H1 (cell line): ENCODE data around the gene PDZD8. TPM values are rescaled to one million over a fixed set of nuclear protein-coding genes. Genes with fewer than 3 reads are reported as not detected.

Experiments
- CTCF ChIA-PET: fragments of 300-600 bp; sonication (Branson Sonifier 250); formaldehyde crosslinking; loops from one replicate; lab custom pipeline; 2021; ENCODE audit not compliant: partially characterized antibody; lab: Charles Lee
- POLR2A ChIA-PET: fragments of 300-600 bp; sonication (Branson Sonifier 250); formaldehyde crosslinking; loops from one replicate; lab custom pipeline; 2021; ENCODE audit warnings: inconsistent platforms; ENCODE audit not compliant: partially characterized antibody; lab: Charles Lee
- DNase-seq, 2 experiments: peaks; one replicate each; pipeline versions ENCODE4 v3.0.0 to v3.0.0-alpha.2; 2010 to 2022; ENCODE audit warnings: low spot score in 2 of 2, low read depth in 1 of 2, mixed read lengths in 1 of 2
- FAIRE-seq: peaks from 2 replicates; lab custom pipeline; 2011; peaks lifted over from hg19 to GRCh38; lab: Jason Lieb, UNC
- H2AFZ ChIP-seq: 2 replicates; pipeline ENCODE4 v1.8.1; 2012; ENCODE audit warnings: low read length, inconsistent platforms
- H2AK5ac ChIP-seq: 2 replicates; pipeline ENCODE4 v1.6.1; 2013; ENCODE audit warnings: low read depth, low read length
- H2BK120ac ChIP-seq: replicated peaks from 2 replicates; pipeline ENCODE3; 2013; ENCODE audit warnings: low read depth, low read length, inconsistent platforms
- H2BK12ac ChIP-seq: 2 replicates; pipeline ENCODE4 v1.6.1; 2013; ENCODE audit warnings: low read depth, low read length
- H2BK15ac ChIP-seq: 2 replicates; pipeline ENCODE4 v1.6.1; 2013; ENCODE audit warnings: low read length
- H2BK20ac ChIP-seq: 2 replicates; pipeline ENCODE4 v1.6.1; 2013; ENCODE audit warnings: low read length
- H2BK5ac ChIP-seq: 2 replicates; pipeline ENCODE4 v1.6.1; 2013; ENCODE audit warnings: low read depth, low read length
- H3K14ac ChIP-seq: 2 replicates; pipeline ENCODE4 v1.6.1; 2013; ENCODE audit warnings: inconsistent platforms; ENCODE audit not compliant: insufficient read length
- H3K18ac ChIP-seq: 2 replicates; pipeline ENCODE4 v1.6.1; 2013; ENCODE audit warnings: low read length; ENCODE audit errors: extremely low read depth
- H3K23ac ChIP-seq: 2 replicates; pipeline ENCODE4 v1.6.1; 2013; ENCODE audit warnings: inconsistent platforms; ENCODE audit not compliant: insufficient read length
- H3K23me2 ChIP-seq: 2 replicates; pipeline ENCODE4 v1.6.1; 2013; ENCODE audit warnings: low read depth, low read length
- H3K27ac ChIP-seq: 2 replicates; pipeline ENCODE4 v1.6.1; 2011; ENCODE audit warnings: low read depth, low read length, inconsistent platforms
- H3K27me3 ChIP-seq, 4 experiments: replicated peaks in 1 of 4; 1 replicate in 1 of 4; 2 replicates in 3 of 4; pipeline versions ENCODE4 v1.6.1 to v1.8.1; 2011 to 2013; ENCODE audit warnings: low read length in 3 of 4, mild to moderate bottlenecking in 3 of 4, inconsistent platforms in 2 of 4, mixed read lengths in 2 of 4, moderate library complexity in 1 of 4; ENCODE audit not compliant: control insufficient read depth in 3 of 4, insufficient read depth in 3 of 4; ENCODE audit errors: extremely low read depth in 1 of 4
- H3K36me3 ChIP-seq, 4 experiments: 2 replicates each; pipeline versions ENCODE4 v1.6.1 to v1.8.1; 2011 to 2013; ENCODE audit warnings: mild to moderate bottlenecking in 4 of 4, low read length in 3 of 4, moderate library complexity in 2 of 4, control low read depth in 1 of 4, inconsistent platforms in 1 of 4; ENCODE audit not compliant: insufficient read depth in 4 of 4, control insufficient read depth in 2 of 4
- H3K4ac ChIP-seq: replicated peaks from 2 replicates; pipeline ENCODE3; 2013; ENCODE audit warnings: low read length, low read depth, mixed read lengths, inconsistent platforms; ENCODE audit not compliant: insufficient read length
- H3K4me1 ChIP-seq, 4 experiments: replicated peaks in 1 of 4; 1 replicate in 1 of 4; 2 replicates in 3 of 4; pipeline versions ENCODE4 v1.6.1 to v1.8.1; 2011 to 2013; ENCODE audit warnings: low read length in 3 of 4, inconsistent platforms in 2 of 4, mixed read lengths in 1 of 4; ENCODE audit not compliant: insufficient read depth in 4 of 4, control insufficient read depth in 3 of 4
- H3K4me2 ChIP-seq, 2 experiments: 2 replicates each; pipeline versions ENCODE4 v1.6.1 to v1.8.1; 2011 to 2013; ENCODE audit warnings: low read depth in 2 of 2, low read length in 2 of 2, control low read depth in 1 of 2, inconsistent platforms in 1 of 2, mild to moderate bottlenecking in 1 of 2; ENCODE audit not compliant: insufficient read depth in 1 of 2
- H3K4me3 ChIP-seq, 4 experiments: fragments of 200-600, 300-600 bp in 1 of 4; sonication (generic), shearing (Covaris generic), sonication (Bioruptor Twin) in 1 of 4; 2 replicates each; pipeline versions ENCODE4 v1.5.1 to v1.8.1; 2011 to 2016; ENCODE audit warnings: low read length in 4 of 4, low read depth in 3 of 4, control low read depth in 2 of 4, inconsistent platforms in 2 of 4, mild to moderate bottlenecking in 2 of 4, mixed read lengths in 1 of 4, moderate library complexity in 1 of 4; ENCODE audit not compliant: insufficient read depth in 2 of 4; ENCODE audit errors: extremely low read depth in 1 of 4
- H3K56ac ChIP-seq: replicated peaks from 2 replicates; pipeline ENCODE3; 2013; ENCODE audit warnings: low read depth, mild to moderate bottlenecking, mixed read lengths, low read length, inconsistent platforms; ENCODE audit not compliant: insufficient read length
- H3K79me1 ChIP-seq: 2 replicates; pipeline ENCODE4 v1.6.1; 2013; ENCODE audit warnings: low read depth, low read length, control low read depth
- H3K79me2 ChIP-seq, 2 experiments: 2 replicates each; pipeline versions ENCODE4 v1.6.1 to v1.8.1; 2012 to 2013; ENCODE audit warnings: low read length in 2 of 2, mild to moderate bottlenecking in 2 of 2, inconsistent platforms in 1 of 2; ENCODE audit not compliant: insufficient read depth in 2 of 2, control insufficient read depth in 1 of 2
- H3K9ac ChIP-seq, 4 experiments: replicated peaks in 1 of 4; 1 replicate in 1 of 4; 2 replicates in 3 of 4; pipeline versions ENCODE4 v1.6.1 to v1.8.1; 2011 to 2013; ENCODE audit warnings: low read depth in 3 of 4, low read length in 3 of 4, control low read depth in 2 of 4, mild to moderate bottlenecking in 2 of 4, moderate library complexity in 2 of 4, inconsistent platforms in 1 of 4; ENCODE audit errors: extremely low read depth in 1 of 4
- H3K9me3 ChIP-seq, 2 experiments: 2 replicates each; pipeline versions ENCODE4 v1.6.1 to v1.8.1; 2012 to 2013; ENCODE audit warnings: mild to moderate bottlenecking in 2 of 2, moderate library complexity in 2 of 2, control low read depth in 1 of 2, inconsistent platforms in 1 of 2, low read depth in 1 of 2, low read length in 1 of 2, mixed read lengths in 1 of 2; ENCODE audit not compliant: insufficient read depth in 2 of 2
- H4K20me1 ChIP-seq, 2 experiments: replicated peaks in 1 of 2; 2 replicates each; pipeline versions ENCODE3 to v1.8.1; 2011 to 2013; ENCODE audit warnings: inconsistent platforms in 2 of 2, low read length in 2 of 2, mild to moderate bottlenecking in 1 of 2; ENCODE audit not compliant: insufficient read depth in 2 of 2, control insufficient read depth in 1 of 2
- H4K5ac ChIP-seq: 2 replicates; pipeline ENCODE4 v1.6.1; 2013; ENCODE audit warnings: low read length, low read depth, mixed read lengths, inconsistent platforms; ENCODE audit not compliant: insufficient read length
- H4K8ac ChIP-seq: 2 replicates; pipeline ENCODE4 v1.8.0; 2013; ENCODE audit warnings: mild to moderate bottlenecking, moderate library complexity, low read length, inconsistent platforms; ENCODE audit not compliant: insufficient read depth; ENCODE audit errors: extremely low read depth
- H4K91ac ChIP-seq: replicated peaks from 2 replicates; pipeline ENCODE3; 2013; ENCODE audit warnings: low read length, mixed read lengths, inconsistent platforms; ENCODE audit not compliant: insufficient read length
- EP300 ChIP-seq, 2 experiments: IDR thresholded peaks; 1 replicate in 1 of 2; 2 replicates in 1 of 2; pipeline ENCODE4 v1.6.1; 2011 to 2012; ENCODE audit warnings: low read depth in 2 of 2, low read length in 2 of 2, mild to moderate bottlenecking in 2 of 2, borderline replicate concordance in 1 of 2, inconsistent platforms in 1 of 2, moderate library complexity in 1 of 2
- GTF2F1 ChIP-seq: IDR thresholded peaks from 2 replicates; pipeline ENCODE4 v1.6.1; 2012; ENCODE audit warnings: low read depth, low read length, improper control_type of control experiment, borderline replicate concordance
- NRF1 ChIP-seq: IDR thresholded peaks from 2 replicates; pipeline ENCODE4 v1.6.1; 2011; ENCODE audit warnings: mild to moderate bottlenecking, low read depth, low read length, improper control_type of control experiment
- RBBP5 ChIP-seq: IDR thresholded peaks from 2 replicates; pipeline ENCODE4 v1.7.1; 2012; ENCODE audit warnings: low read depth, mild to moderate bottlenecking, inconsistent platforms, low read length, moderate library complexity, borderline replicate concordance
- RNF2 ChIP-seq: fragments of 200-900, 300-1000 bp; sonication (generic); IDR thresholded peaks from 2 replicates; pipeline ENCODE4 v1.7.1; 2016; ENCODE audit warnings: borderline replicate concordance, low read depth, mild to moderate bottlenecking, antibody characterized with exemption, low read length; ENCODE audit not compliant: poor library complexity, severe bottlenecking; ENCODE audit errors: missing control alignments
- RXRA ChIP-seq: IDR thresholded peaks from 2 replicates; pipeline ENCODE4 v1.6.1; 2011; ENCODE audit warnings: low read depth, mild to moderate bottlenecking, low read length, moderate library complexity; ENCODE audit not compliant: insufficient read depth
- WGBS, 2 experiments: shearing (Covaris generic) in 1 of 2; methylation state at CpG; one replicate each; pipeline versions ENCODE4 v1.1.6 to v1.1.7; 2013 to 2015; ENCODE audit warnings: low lambda C conversion rate in 2 of 2, mixed read lengths in 2 of 2, inconsistent platforms in 1 of 2, low coverage in 1 of 2, missing lambda C conversion rate in 1 of 2; ENCODE audit not compliant: insufficient replicate concordance in 2 of 2, insufficient coverage in 1 of 2, insufficient read length in 1 of 2; ENCODE audit errors: extremely low coverage in 1 of 2, missing lambda C conversion rate in 1 of 2; 5-methylcytosine and 5-hydroxymethylcytosine counted together
- polyA plus RNA-seq, 7 experiments: library from polyadenylated mRNA; depleted of rRNA in 3 of 7; stranded (reverse) in 5 of 7; unstranded in 2 of 7; fragments of >200 nt in 5 of 7; fragments of 200-250 nt in 2 of 7; gene quantifications; 1 replicate in 5 of 7; 2 replicates in 1 of 7; 4 replicates in 1 of 7; pipeline versions ENCODE4 v1.2.1 to v1.2.3, GENCODE V29; 2011 to 2013; ENCODE audit warnings: missing spikeins in 2 of 7, mixed read lengths in 2 of 7
- total RNA-seq: library from RNA; stranded (reverse); fragmentation: NEBNext Ultra II Directional; extraction: Animal tissue kit (Norgen Biotek cat#: 25700); gene quantifications from 2 replicates; pipeline ENCODE4 v1.2.1, GENCODE V29; 2021

Gene PDZD8
- total and polyA plus RNA-seq, 2 of the 8 experiments (the other 6 are each of a cell fraction or from before 2014, with no cell fraction given) = 10.9 to 50.1 TPM

DNA sequence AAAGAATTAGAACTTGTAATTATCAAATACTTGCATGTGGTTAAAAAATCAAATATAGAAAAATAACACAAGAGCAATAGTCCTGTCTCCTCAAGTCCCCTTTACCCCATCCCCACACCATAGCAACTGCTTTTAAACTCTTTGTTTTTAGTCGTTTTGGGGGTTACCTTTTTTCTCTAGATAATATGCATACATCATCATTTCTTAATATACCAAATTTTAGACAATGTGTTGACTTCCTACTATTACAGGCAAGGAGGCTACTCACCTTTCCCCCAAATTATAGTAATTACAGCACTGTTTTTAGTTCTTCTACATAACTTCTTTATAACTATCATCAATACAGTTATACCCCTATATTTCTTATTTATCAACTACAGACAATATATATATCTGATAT lies 77.0 kb downstream of the PDZD8 start:
- Histone ChIP-seq H3K23me2 (no peaks in the 10 kb centered on the region), H3K79me1 (no peaks in the 10 kb centered on the region), H3K36me3 (no peaks in the 10 kb centered on the region), H4K5ac (no peak overlapping the region), H4K8ac (no peak overlapping the region), H3K4me1 (no peaks in the 10 kb centered on the region), H3K27me3 (no peaks in the 10 kb centered on the region), H4K91ac (no peak overlapping the region), H3K9ac (no peak overlapping the region), H2AFZ (no peak overlapping the region), H3K27ac (no peak overlapping the region), H3K14ac (no peak overlapping the region), H3K4ac (no peak overlapping the region), H2BK120ac (no peak overlapping the region), H2BK20ac (no peak overlapping the region), H3K56ac (no peak overlapping the region), H2BK15ac (no peak overlapping the region), H2BK5ac (no peak overlapping the region), H3K18ac (no peak overlapping the region), H2AK5ac (no peak overlapping the region), H2BK12ac (no peak overlapping the region), H3K4me3 (no peak overlapping the region), H3K79me2 (peaks cover 0 to 16% of the 10 kb centered on the region in 2 experiments; a peak in 2 of 4 replicates), H3K9me3 (no peaks in the 10 kb centered on the region), H3K4me2 (no peak overlapping the region), H4K20me1 (peaks cover 0 to 1% of the 10 kb centered on the region in 2 experiments), H3K23ac (no peak overlapping the region)
- FAIRE-seq (no peak), DNase-seq (no peak)
- CTCF ChIA-PET = interaction anchor here (1.2 kb wide), 1 partner anchor 81 kb away, joined by 3 read pairs; no protein-coding TSS in a partner anchor
- POLR2A ChIA-PET = no interaction called here
- 86% methylated on average over 1 of the region's 1 CpG; no CpG with 5 or more reads in 1 of the 2 experiments for WGBS, 2 experiments
- TF ChIP-seq EP300 (IDR thresholded peaks at IDR 0.05; ENCODE audit: borderline replicate concordance in 1 of 2, low read depth in 2 of 2, low read length in 2 of 2) (no peak), NRF1 (no peak), RNF2 (no peak), GTF2F1 (no peak), RBBP5 (no peak), RXRA (no peak)
